ENCODE data around the gene ELOB.

The ELOB gene

DNA sequence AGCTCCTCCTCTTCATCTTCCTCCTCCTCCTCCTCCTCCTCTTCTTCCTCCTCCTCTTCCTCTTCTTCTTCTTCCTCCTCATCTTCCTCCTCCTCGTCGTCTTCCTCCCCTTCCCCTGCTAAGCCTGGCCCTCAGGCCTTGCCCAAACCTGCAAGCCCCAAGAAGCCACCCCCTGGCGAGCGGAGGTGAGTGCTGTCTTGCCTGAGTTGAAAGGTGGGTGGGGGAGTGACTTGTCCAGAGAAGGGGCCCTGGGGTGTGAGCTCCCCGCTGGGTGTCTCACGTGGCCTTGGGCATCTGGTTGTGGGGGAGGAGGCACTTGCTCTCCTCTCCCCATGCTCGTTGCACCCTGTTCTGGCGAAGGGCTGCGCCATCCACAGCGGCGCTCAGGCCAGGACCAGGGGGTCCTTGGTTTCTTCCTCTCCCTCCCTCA lies 8.0 kb downstream of the ELOB start:
- H3K4me3 ChIP-seq (ENCODE audit: control insufficient read depth, low read depth, low read length) = no peak overlapping the region
- DNase-seq (ENCODE audit: low read depth) = no peak
- no peak for TF ChIP-seq CTCF (IDR thresholded peaks at IDR 0.05; ENCODE audit: control insufficient read depth, insufficient read depth, low read depth, low read length, missing control alignments)

- no peak for TF ChIP-seq CTCF (IDR thresholded peaks at IDR 0.05; ENCODE audit: control insufficient read depth, insufficient read depth, low read depth, low read length, missing control alignments)
- DNase-seq (ENCODE audit: low read depth) = no peak
- no peak overlapping the region for H3K4me3 ChIP-seq (ENCODE audit: control insufficient read depth, low read depth, low read length)
Observed at GRCh38 chr16:2768403-2769089, 8.5 kb downstream of the ELOB start.

DNA sequence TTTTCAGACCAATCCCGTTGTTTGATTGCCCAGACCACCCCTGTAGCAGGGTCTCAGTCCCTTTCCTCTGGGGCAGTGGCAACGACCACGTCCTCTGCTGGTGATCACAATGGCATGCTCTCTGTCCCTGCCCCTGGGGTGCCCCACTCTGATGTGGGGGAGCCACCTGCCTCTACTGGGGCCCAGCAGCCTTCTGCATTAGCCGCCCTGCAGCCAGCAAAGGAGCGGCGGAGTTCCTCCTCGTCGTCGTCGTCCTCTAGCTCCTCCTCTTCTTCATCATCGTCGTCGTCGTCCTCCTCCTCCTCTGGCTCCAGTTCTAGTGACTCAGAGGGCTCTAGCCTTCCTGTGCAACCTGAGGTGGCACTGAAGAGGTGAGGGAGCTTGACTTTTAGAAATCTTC lies 9.2 kb downstream of the ELOB start:
- TF ChIP-seq CTCF (IDR thresholded peaks at IDR 0.05; ENCODE audit: control insufficient read depth, insufficient read depth, low read depth, low read length, missing control alignments) = no peak
- no peak for DNase-seq (ENCODE audit: low read depth)
- H3K4me3 ChIP-seq (ENCODE audit: control insufficient read depth, low read depth, low read length) = no peak overlapping the region

GRCh38 chr16:2767140-2767731 lies 9.8 kb downstream of the ELOB start:
- DNase-seq (ENCODE audit: low read depth) = no peak
- no peak overlapping the region for H3K4me3 ChIP-seq (ENCODE audit: control insufficient read depth, low read depth, low read length)
- TF ChIP-seq CTCF (IDR thresholded peaks at IDR 0.05; ENCODE audit: control insufficient read depth, insufficient read depth, low read depth, low read length, missing control alignments) = no peak

GRCh38 chr16:2766430-2767139 lies 10.5 kb downstream of the ELOB start:
- no peak for TF ChIP-seq CTCF (IDR thresholded peaks at IDR 0.05; ENCODE audit: control insufficient read depth, insufficient read depth, low read depth, low read length, missing control alignments)
- H3K4me3 ChIP-seq (ENCODE audit: control insufficient read depth, low read depth, low read length) = no peak overlapping the region
- DNase-seq (ENCODE audit: low read depth) = no peak

GRCh38 chr16:2765462-2766404 lies 11.3 kb downstream of the ELOB start:
- no peak overlapping the region for H3K4me3 ChIP-seq (ENCODE audit: control insufficient read depth, low read depth, low read length)
- DNase-seq (ENCODE audit: low read depth) = no peak
- no peak for TF ChIP-seq CTCF (IDR thresholded peaks at IDR 0.05; ENCODE audit: control insufficient read depth, insufficient read depth, low read depth, low read length, missing control alignments)

Measured in AG09309 (cell line).